ENCODE measurements around the gene ELAC2.
"Not testable (repeated sequence)": the region's sequence is repeated elsewhere in the genome, so short reads cannot be mapped to it uniquely, and the experiment has no call there.

The ELAC2 gene

DNA sequence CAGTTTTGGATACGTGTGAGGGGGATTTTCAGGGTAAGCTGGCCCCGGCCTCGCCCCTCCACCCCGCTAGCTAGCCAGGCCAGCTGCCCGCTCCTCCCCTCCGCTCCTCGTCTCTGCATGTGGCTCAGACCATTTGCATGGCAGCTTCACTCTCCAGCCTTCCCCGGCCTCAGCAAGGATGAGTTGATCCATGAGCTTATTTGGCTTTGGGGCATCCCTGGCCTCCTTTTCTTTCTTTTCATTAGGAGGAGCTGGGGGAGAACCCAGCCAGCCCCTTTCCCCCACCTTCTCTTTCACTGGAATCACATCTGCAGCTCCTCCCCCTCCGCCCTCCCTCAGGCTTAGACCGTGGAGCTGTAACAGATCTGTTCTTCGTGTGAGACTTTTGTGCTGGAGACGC lies 30.7 kb downstream of the ELAC2 start:
- no peak for DNase-seq

GRCh38 chr17:12985431-12986293 lies 32.2 kb downstream of the ELAC2 start:
- peak; percentile 86 for DNase-seq

DNA sequence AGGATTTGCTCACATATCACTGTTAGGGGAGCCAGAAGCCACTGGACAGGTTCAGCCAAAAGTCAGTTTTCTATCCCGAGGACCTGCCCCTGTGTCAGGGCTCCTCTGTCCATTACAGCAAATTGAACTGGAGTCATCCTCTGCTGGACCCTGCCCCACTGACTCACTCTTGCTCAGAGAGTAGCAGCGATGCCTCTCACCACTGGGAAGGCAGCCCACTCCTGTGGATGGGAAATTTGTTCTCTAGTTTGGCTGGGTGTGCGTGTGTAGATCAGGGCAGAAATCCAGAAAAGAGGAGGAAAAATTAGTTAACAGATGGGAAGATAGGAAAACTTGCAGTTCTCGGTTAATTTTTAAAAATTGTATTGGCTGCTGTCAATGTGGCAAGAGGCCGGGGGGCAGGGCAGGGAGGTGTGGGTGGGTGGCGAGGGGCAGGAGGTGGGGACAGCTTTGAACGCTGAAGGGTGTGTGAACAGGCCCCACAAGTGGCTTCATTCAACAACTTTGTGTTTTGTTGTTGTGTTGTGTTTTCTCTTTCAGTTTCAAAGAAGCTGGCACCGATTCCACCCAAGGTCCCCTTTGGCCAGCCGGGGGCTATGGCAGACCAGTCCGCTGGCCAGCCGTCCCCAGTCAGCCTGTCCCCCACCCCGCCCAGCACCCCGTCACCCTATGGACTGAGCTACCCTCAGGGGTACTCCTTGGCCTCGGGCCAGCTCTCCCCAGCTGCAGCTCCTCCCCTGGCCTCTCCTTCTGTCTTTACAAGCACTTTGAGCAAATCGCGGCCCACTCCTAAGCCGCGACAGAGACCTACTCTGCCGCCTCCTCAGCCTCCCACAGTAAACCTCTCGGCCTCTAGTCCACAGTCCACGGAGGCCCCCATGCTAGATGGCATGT lies 33.6 kb downstream of the ELAC2 start:
- DNase-seq = no peak

- DNase-seq = no peak
Observed at GRCh38 chr17:12982224-12982623, 35.6 kb downstream of the ELAC2 start.

DNA sequence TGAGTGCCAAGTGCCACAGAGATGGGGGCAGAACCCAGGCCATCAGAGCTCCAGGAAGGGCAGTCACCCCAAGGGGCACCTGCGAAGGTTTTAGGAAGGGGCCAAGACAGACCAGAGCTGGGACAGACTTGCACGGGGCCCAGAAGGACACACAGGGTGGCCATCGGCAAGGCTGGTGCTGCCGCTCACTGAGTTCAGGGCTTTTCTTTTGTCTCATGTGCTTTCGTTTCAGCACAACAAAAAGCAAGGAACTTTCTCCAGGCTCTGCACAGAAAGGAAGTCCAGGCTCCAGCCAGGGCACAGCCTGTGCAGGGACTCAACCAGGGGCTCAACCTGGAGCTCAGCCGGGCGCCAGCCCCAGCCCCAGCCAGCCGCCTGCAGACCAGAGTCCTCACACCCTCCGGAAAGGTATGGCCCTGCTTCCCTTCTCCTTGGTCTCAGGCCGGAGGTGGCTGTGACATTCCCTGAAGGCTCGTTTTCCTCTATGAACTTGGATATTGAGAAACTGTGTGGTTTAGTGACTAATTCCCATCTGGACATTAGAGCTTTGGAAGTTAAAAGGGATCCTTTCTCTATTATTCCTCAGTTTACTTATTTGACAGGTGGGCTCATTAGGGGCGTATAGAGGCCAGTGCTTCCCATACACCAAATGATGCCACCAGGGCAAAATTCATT lies 37.9 kb downstream of the ELAC2 start:
- no peak for DNase-seq

GRCh38 chr17:12979246-12979645 lies 38.6 kb downstream of the ELAC2 start:
- no peak for DNase-seq

- not testable (repeated sequence) for DNase-seq
Observed at GRCh38 chr17:12978787-12979186, 39.0 kb downstream of the ELAC2 start.

- no peak for DNase-seq
Observed at GRCh38 chr17:12977008-12977751, 40.6 kb downstream of the ELAC2 start.

GRCh38 chr17:12974005-12974531 lies 43.8 kb downstream of the ELAC2 start:
- DNase-seq = no peak

DNA sequence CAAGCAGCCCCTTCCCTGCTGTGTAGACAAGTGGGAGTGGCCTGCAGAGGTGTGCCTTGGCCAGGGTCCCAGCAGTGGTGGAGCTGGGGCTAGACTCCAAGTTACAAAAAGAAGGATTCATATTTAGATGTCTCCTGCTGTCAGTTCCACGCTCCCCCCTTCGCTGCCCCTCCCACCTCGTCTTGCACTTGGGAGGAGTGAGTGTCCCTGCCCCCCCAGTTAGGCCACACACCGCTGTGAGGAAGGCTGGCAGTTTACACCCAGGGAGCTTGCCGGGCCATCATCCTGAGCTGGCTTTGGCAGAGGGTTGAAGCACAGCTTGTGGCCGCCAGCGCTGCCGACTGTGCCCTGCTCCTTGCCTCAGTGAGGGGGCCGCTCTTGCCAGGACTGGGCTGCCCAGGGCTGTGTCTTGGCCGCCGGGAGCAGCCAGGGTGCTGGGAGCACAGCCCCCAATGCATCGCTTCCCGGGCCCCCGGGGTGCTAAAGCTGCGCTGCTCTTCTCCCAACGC lies 44.3 kb downstream of the ELAC2 start:
- DNase-seq = no peak

DNA sequence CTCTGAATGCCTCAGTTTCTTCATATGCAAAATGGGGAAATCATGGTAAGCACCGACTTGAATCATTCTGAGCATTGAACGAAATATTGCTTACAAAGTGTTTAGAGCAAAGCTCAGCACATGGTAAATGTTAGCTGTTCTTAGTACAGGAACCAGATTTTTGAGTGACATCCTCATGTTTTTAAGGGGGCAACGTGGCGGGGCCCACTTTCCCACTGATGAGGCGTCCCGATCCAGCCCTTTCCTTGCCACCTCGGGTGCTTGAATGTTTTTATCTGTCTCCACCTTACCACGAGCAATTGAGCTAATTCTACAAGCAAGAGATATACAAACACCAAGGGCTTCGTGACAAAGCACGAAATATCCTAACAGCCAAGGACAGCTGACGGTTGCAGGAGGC lies 49.9 kb downstream of the ELAC2 start:
- DNase-seq = no peak

DNA sequence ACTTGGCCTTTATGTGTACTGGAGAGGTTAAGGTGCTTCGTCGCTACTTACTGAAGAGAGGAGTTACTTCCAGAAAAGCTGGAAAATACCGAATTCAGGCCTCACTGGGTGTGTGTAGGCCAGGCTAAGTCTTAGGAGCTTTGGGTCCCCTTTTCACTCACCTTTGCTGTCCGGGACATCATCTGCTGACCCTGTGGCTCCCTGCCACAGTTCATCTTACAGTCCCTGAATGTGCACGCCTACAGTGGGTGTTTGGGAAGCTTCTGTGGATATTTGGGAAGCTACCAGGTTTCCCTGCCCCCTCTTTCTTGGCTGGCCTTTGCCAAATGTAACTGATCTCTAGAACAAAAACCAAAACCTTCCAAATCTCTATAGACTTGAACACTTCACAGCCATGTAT lies 51.4 kb downstream of the ELAC2 start:
- no peak for DNase-seq

DNA sequence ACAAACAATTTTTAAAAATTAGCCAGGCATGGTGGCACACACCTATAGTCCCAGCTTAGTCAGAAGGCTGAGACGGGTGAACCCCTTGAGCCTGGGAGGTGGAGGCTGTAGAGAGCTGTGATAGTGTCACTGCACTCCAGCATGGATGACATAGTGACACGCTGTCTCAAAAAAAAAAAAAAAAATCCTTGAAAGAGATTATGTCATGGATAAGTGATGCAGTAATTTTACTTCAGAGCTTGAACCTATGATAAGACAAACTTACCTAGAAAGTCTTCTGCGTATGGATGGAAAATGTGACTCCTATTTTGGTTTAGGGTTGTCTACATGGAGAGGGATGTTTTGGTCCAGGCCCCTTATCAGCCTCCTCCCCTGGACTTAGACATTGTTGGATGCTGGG lies 51.8 kb downstream of the ELAC2 start:
- DNase-seq = no peak

DNA sequence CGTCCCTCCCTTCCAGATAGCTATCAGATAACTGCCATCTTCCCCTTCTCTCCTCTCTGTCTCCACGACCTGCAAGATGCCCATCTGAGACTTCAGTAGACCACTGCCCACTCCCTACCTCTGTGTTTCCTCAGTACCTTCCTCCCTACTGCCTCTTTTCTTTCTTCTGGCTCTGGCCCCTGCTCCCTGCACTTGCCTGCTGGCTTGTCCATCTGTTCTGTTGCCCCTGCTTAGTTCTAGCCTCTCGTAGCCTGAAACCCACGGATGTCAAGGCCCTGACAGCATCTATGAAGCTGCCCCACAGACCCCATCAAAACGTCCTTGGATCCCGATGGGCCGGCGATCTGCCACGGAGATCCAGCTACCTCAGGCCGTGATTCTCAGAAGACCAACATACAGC lies 53.0 kb downstream of the ELAC2 start:
- DNase-seq = no peak

DNA sequence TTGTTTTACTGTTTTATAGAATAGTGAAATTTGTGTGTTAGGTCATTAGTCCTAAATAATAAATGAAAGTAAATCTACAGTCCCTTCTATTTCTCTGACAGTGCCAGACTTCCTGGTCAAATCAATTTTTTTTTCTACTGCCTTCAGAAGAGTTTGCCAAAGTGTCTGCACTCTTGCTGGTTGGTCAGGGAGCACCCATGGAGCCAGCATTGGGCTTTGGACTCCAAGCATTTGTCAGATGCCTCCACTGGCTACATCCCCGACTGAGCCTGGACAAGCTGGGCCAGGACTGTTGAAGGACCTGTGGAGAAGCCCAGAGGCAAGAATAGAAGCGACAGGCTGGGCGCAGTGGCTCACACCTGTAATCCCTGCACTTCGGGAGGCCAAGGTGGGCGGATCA lies 53.7 kb downstream of the ELAC2 start:
- no peak for DNase-seq

DNA sequence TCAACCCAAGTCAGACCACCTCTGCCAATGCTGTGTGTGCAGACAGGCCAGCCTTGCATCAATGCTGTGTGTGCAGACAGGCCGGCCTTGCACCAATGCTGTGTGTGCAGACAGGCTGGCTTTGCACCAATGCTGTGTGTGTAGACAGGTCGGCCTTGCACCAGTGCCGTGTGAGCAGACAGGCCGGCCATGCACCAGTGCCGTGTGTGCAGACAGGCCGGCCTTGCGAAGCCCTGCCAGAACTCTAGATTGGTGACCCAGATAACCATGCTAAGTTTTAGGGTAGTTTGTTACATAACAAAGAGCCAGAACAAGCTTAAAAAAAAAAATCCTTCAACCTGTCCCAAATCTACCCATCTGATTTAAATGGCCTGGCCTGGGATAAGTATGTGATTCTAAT lies 54.3 kb downstream of the ELAC2 start:
- DNase-seq = no peak

- DNase-seq = no peak
Observed at GRCh38 chr17:12961655-12962054, 56.2 kb downstream of the ELAC2 start.

- no peak for DNase-seq
Observed at GRCh38 chr17:12959441-12959840, 58.4 kb downstream of the ELAC2 start.

- no peak for DNase-seq
Observed at GRCh38 chr17:12958786-12959185, 59.0 kb downstream of the ELAC2 start.

DNA sequence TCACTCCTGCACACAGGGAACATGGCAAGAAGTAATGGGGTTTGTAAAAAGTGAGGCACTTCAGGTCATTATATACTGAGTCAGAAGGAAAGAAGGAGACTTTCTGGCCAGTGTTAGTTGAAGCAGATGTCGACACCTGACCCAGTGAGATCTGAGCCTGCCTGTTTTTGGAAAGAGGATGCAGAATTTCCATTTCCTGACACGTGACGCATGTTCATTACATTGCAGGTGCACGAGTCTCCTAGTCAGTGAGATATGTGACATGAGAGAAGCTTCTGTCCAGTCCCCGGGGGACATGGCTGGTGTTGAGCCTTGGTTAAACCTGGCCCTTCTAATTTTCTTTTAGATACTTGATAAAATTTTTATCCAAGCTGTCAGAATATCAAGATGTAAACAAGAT lies 62.3 kb downstream of the ELAC2 start:
- no peak for DNase-seq

- no peak for DNase-seq
Observed at GRCh38 chr17:12953156-12953555, 64.7 kb downstream of the ELAC2 start.

DNA sequence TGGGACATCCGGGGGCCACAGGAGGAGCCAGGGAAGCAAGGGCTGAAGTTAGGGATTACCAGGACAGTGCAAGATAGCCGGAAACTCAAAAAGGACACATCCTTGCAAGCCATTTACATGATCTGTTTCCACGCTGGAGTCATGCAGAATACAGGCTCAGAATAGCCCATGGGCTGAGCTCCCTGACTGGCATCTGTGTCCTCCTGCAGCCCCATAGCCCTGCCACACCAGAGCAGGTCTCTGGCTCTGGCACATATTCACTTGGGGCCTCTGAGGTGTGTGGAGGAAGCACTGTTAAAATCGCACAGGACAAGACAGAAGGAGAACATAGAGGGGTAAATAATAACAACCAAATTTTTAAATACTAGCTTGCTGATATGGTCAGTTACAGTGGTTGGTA lies 65.8 kb downstream of the ELAC2 start:
- no peak for DNase-seq

Measured in DMS 273 treated with DMSO at 0.1 percent for 48 hours (cell line).